Measurements from ENCODE around the gene CD80.

Gene CD80

GRCh38 chr3:119594066-119594465 lies 34.7 kb upstream of the CD80 start:
- in situ Hi-C loops (cut with HindIII; ENCODE audit: low pct_unique_long_range_greater_than_20kb, low sequenced_read_pairs): no loop called here
- no peak for DNase-seq (ENCODE audit: low read depth in 1 of 2, low spot score in 1 of 2)
- TF ChIP-seq JUND (IDR thresholded peaks at IDR 0.05; ENCODE audit: low read depth): no peak

- in situ Hi-C loops (cut with HindIII; ENCODE audit: low pct_unique_long_range_greater_than_20kb, low sequenced_read_pairs): no loop called here
- TF ChIP-seq JUND (IDR thresholded peaks at IDR 0.05; ENCODE audit: low read depth): no peak
- no peak for DNase-seq (ENCODE audit: low read depth in 1 of 2, low spot score in 1 of 2)
Measured at GRCh38 chr3:119592861-119593260, 33.4 kb upstream of the CD80 start.

GRCh38 chr3:119590706-119591105 lies 31.3 kb upstream of the CD80 start:
- no peak for DNase-seq (ENCODE audit: low read depth in 1 of 2, low spot score in 1 of 2)
- in situ Hi-C loops (cut with HindIII; ENCODE audit: low pct_unique_long_range_greater_than_20kb, low sequenced_read_pairs): no loop called here
- TF ChIP-seq JUND (IDR thresholded peaks at IDR 0.05; ENCODE audit: low read depth): no peak

- in situ Hi-C loops (cut with HindIII; ENCODE audit: low pct_unique_long_range_greater_than_20kb, low sequenced_read_pairs): no loop called here
- TF ChIP-seq JUND (IDR thresholded peaks at IDR 0.05; ENCODE audit: low read depth): no peak
- DNase-seq (ENCODE audit: low read depth in 1 of 2, low spot score in 1 of 2): no peak
Measured at GRCh38 chr3:119589102-119589773, 29.8 kb upstream of the CD80 start.

GRCh38 chr3:119588112-119588511 lies 28.7 kb upstream of the CD80 start:
- in situ Hi-C loops (cut with HindIII; ENCODE audit: low pct_unique_long_range_greater_than_20kb, low sequenced_read_pairs): no loop called here
- DNase-seq (ENCODE audit: low read depth in 1 of 2, low spot score in 1 of 2): peak in 1 of 2 experiments; percentile 30
- no peak for TF ChIP-seq JUND (IDR thresholded peaks at IDR 0.05; ENCODE audit: low read depth)

- TF ChIP-seq JUND (IDR thresholded peaks at IDR 0.05; ENCODE audit: low read depth): no peak
- no peak for DNase-seq (ENCODE audit: low read depth in 1 of 2, low spot score in 1 of 2)
- in situ Hi-C loops (cut with HindIII; ENCODE audit: low pct_unique_long_range_greater_than_20kb, low sequenced_read_pairs): no loop called here
Measured at GRCh38 chr3:119586733-119587172, 27.3 kb upstream of the CD80 start.

GRCh38 chr3:119585856-119586570 lies 26.6 kb upstream of the CD80 start:
- no peak for DNase-seq (ENCODE audit: low read depth in 1 of 2, low spot score in 1 of 2)
- in situ Hi-C loops (cut with HindIII; ENCODE audit: low pct_unique_long_range_greater_than_20kb, low sequenced_read_pairs): no loop called here
- TF ChIP-seq JUND (IDR thresholded peaks at IDR 0.05; ENCODE audit: low read depth): no peak

- no peak for TF ChIP-seq JUND (IDR thresholded peaks at IDR 0.05; ENCODE audit: low read depth)
- in situ Hi-C loops (cut with HindIII; ENCODE audit: low pct_unique_long_range_greater_than_20kb, low sequenced_read_pairs): no loop called here
Measured at GRCh38 chr3:119585208-119585607, 25.8 kb upstream of the CD80 start.

GRCh38 chr3:119582178-119582577 lies 22.8 kb upstream of the CD80 start:
- in situ Hi-C loops (cut with HindIII; ENCODE audit: low pct_unique_long_range_greater_than_20kb, low sequenced_read_pairs): no loop called here
- no peak for TF ChIP-seq JUND (IDR thresholded peaks at IDR 0.05; ENCODE audit: low read depth)
- no peak for DNase-seq (ENCODE audit: low read depth in 1 of 2, low spot score in 1 of 2)

More at GRCh38 chr3:119585208-119585607, 25.8 kb upstream of the CD80 start:
- DNase-seq (ENCODE audit: low read depth in 1 of 2, low spot score in 1 of 2): no peak

GRCh38 chr3:119580067-119580760 lies 20.8 kb upstream of the CD80 start:
- in situ Hi-C loops (cut with HindIII; ENCODE audit: low pct_unique_long_range_greater_than_20kb, low sequenced_read_pairs): no loop called here
- no peak for TF ChIP-seq JUND (IDR thresholded peaks at IDR 0.05; ENCODE audit: low read depth)
- DNase-seq (ENCODE audit: low read depth in 1 of 2, low spot score in 1 of 2): no peak

GRCh38 chr3:119579366-119580066 lies 20.1 kb upstream of the CD80 start, which contains the start of gene ADPRH:
Gene ADPRH (plus strand): TSS chr3:119579492. CDS start chr3:119582170, 2,678 bp downstream.
- no peak for TF ChIP-seq JUND (IDR thresholded peaks at IDR 0.05; ENCODE audit: low read depth)
- in situ Hi-C loops (cut with HindIII; ENCODE audit: low pct_unique_long_range_greater_than_20kb, low sequenced_read_pairs): no loop called here
- DNase-seq (ENCODE audit: low read depth in 1 of 2, low spot score in 1 of 2): peak; percentile 76 to 78

- TF ChIP-seq JUND (IDR thresholded peaks at IDR 0.05; ENCODE audit: low read depth): peak; percentile 51
- in situ Hi-C loops (cut with HindIII; ENCODE audit: low pct_unique_long_range_greater_than_20kb, low sequenced_read_pairs): no loop called here
- peak; percentile 49 to 89 for DNase-seq (ENCODE audit: low read depth in 1 of 2, low spot score in 1 of 2)
Measured at GRCh38 chr3:119575507-119575906, 16.1 kb upstream of the CD80 start.

Measured in T47D (cell line).